Upper lobe of right lung (tissue), 1 donor: ENCODE results near the gene R3HDM2. TPM values are rescaled to one million over a fixed set of nuclear protein-coding genes. Genes with fewer than 3 reads are reported as not detected.

Experiments
- ATAC-seq: fragments of 200-7000 bp; cut with Tn5 transposase; one replicate; pipeline ENCODE4 v1.9.1; 2020; ENCODE audit warnings: mild to moderate bottlenecking, moderate library complexity
- DNase-seq: peaks from one replicate; pipeline ENCODE4 v3.0.0-alpha.2; 2020
- H3K27ac ChIP-seq: fragments of 200-600 bp; one replicate; pipeline ENCODE4 v1.8.0; 2022
- H3K27me3 ChIP-seq: fragments of 200-600 bp; one replicate; pipeline ENCODE4 v1.8.0; 2022; ENCODE audit warnings: mild to moderate bottlenecking
- H3K36me3 ChIP-seq: fragments of 200-600 bp; one replicate; pipeline ENCODE4 v1.8.0; 2022
- H3K4me1 ChIP-seq: fragments of 200-600 bp; one replicate; pipeline ENCODE4 v1.8.0; 2022
- H3K4me3 ChIP-seq: fragments of 200-600 bp; one replicate; pipeline ENCODE4 v1.8.0; 2022; ENCODE audit warnings: mild to moderate bottlenecking
- H3K9me3 ChIP-seq: fragments of 200-600 bp; one replicate; pipeline ENCODE4 v1.8.0; 2022
- intact Hi-C: fragments of 100-400 bp; cut with DNase I; formaldehyde crosslinking; loops from one replicate; pipeline ENCODE4 v1.11.0; 2022
- total RNA-seq: library from RNA; stranded (reverse); fragmentation: NEBNext Ultra II Directional; extraction: Animal tissue kit (Norgen Biotek cat#: 25700); gene quantifications from one replicate; pipeline ENCODE4 v1.2.1, GENCODE V29; 2021
- TF ChIP-seq, protein P1 (sequence below): fragments of 200-600 bp; IDR thresholded peaks from one replicate; pipeline ENCODE4 v1.8.0; 2022; ENCODE audit warnings: antibody characterized with exemption
- donor health status: DM: no; HTN: yes; CAD: no; lungs with severe emphysema.

R3HDM2 gene
- total RNA-seq, 1 donor from 2014 or later, result 81.0 TPM

GRCh38 chr12:57266681-57267080, 164.2 kb downstream of the R3HDM2 start:
- intact Hi-C loops, result loop anchor here (10.0 kb wide), 1 partner anchor 188 kb away; the partner anchor contains the start of genes GLI1 and INHBE
- Histone ChIP-seq H3K9me3 (no peaks in the 10 kb centered on the region), H3K4me3 (no peak overlapping the region), H3K4me1 (no peaks in the 10 kb centered on the region), H3K36me3 (peaks cover 76% of the 10 kb centered on the region), H3K27ac (no peak overlapping the region), H3K27me3 (no peaks in the 10 kb centered on the region)
- DNase-seq (no peak), ATAC-seq (no peak)
- TF ChIP-seq, protein P1, sequence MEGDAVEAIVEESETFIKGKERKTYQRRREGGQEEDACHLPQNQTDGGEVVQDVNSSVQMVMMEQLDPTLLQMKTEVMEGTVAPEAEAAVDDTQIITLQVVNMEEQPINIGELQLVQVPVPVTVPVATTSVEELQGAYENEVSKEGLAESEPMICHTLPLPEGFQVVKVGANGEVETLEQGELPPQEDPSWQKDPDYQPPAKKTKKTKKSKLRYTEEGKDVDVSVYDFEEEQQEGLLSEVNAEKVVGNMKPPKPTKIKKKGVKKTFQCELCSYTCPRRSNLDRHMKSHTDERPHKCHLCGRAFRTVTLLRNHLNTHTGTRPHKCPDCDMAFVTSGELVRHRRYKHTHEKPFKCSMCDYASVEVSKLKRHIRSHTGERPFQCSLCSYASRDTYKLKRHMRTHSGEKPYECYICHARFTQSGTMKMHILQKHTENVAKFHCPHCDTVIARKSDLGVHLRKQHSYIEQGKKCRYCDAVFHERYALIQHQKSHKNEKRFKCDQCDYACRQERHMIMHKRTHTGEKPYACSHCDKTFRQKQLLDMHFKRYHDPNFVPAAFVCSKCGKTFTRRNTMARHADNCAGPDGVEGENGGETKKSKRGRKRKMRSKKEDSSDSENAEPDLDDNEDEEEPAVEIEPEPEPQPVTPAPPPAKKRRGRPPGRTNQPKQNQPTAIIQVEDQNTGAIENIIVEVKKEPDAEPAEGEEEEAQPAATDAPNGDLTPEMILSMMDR, result no peak

- intact Hi-C loops, result loop anchor here (10.0 kb wide), 1 partner anchor 192 kb away; the partner anchor contains the start of genes GLI1 and INHBE
- no peaks in the 10 kb centered on the region for H3K9me3 ChIP-seq
- ATAC-seq (no peak), DNase-seq (no peak)
- no peak overlapping the region for H3K27ac ChIP-seq
- H3K4me3 ChIP-seq, result no peak overlapping the region
- TF ChIP-seq, protein P1, result no peak
- H3K27me3 ChIP-seq, result no peaks in the 10 kb centered on the region
- no peaks in the 10 kb centered on the region for H3K4me1 ChIP-seq
- peaks cover 75% of the 10 kb centered on the region for H3K36me3 ChIP-seq
Observed at GRCh38 chr12:57263096-57263495, 167.7 kb downstream of the R3HDM2 start.

- intact Hi-C loops, result loop anchor here (10.0 kb wide), 1 partner anchor 193 kb away; the partner anchor contains the start of genes GLI1 and INHBE
Observed at GRCh38 chr12:57262126-57262822, 168.6 kb downstream of the R3HDM2 start.

DNA sequence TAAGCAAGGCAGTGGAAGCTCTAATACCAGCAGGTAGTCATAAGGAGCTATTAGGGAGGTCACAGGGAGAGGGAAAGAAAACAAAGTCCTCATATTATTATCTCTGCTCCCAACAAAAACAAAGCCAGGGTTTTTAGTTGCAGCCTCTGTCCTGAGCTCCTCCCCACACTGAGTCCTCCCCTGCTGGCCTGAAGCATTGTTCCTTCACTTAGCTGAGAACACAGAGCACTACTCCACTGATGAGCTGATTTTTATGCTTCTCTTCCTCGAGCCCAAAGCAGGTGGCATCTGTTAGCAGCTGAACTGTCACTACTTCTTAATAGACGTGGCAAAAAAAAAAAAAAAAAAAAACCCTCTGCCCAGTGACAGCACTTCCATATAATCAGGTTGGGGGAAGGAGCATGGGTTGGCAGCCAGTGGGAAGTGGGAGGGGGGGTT, 169.4 kb downstream of the R3HDM2 start:
- no peak overlapping the region for H3K4me3 ChIP-seq
- ATAC-seq (no peak), DNase-seq (no peak)
- peaks cover 75% of the 10 kb centered on the region for H3K36me3 ChIP-seq
- no peaks in the 10 kb centered on the region for H3K9me3 ChIP-seq
- TF ChIP-seq, protein P1, result no peak
- intact Hi-C loops, result loop anchor here (10.0 kb wide), 1 partner anchor 193 kb away; the partner anchor contains the start of genes GLI1 and INHBE
- no peak overlapping the region for H3K27ac ChIP-seq
- H3K27me3 ChIP-seq, result no peaks in the 10 kb centered on the region
- no peaks in the 10 kb centered on the region for H3K4me1 ChIP-seq

More at GRCh38 chr12:57262126-57262822, 168.6 kb downstream of the R3HDM2 start:
- ATAC-seq (no peak), DNase-seq (no peak)
- H3K27ac ChIP-seq, result no peak overlapping the region
- no peaks in the 10 kb centered on the region for H3K9me3 ChIP-seq
- TF ChIP-seq, protein P1, result no peak
- H3K36me3 ChIP-seq, result peaks cover 75% of the 10 kb centered on the region
- H3K27me3 ChIP-seq, result no peaks in the 10 kb centered on the region
- no peak overlapping the region for H3K4me3 ChIP-seq
- no peaks in the 10 kb centered on the region for H3K4me1 ChIP-seq

- no peaks in the 10 kb centered on the region for H3K4me1 ChIP-seq
- no peaks in the 10 kb centered on the region for H3K27me3 ChIP-seq
- no peak overlapping the region for H3K27ac ChIP-seq
- TF ChIP-seq, protein P1, result no peak
- intact Hi-C loops, result loop anchor here (10.0 kb wide), 1 partner anchor 194 kb away; the partner anchor contains the start of genes GLI1 and INHBE
- DNase-seq (no peak), ATAC-seq (no peak)
- peaks cover 74% of the 10 kb centered on the region for H3K36me3 ChIP-seq
- H3K9me3 ChIP-seq, result no peaks in the 10 kb centered on the region
- H3K4me3 ChIP-seq, result no peak overlapping the region
Observed at GRCh38 chr12:57260366-57260765, 170.5 kb downstream of the R3HDM2 start.
